Left lung (tissue), 10 donors: ENCODE data around the gene SSR3. TPM values are rescaled to one million over a fixed set of nuclear protein-coding genes. Genes with fewer than 3 reads are reported as not detected.

Experiments used
- ATAC-seq: fragments of 200-7000 bp; cut with Tn5 transposase; one replicate; pipeline ENCODE4 v1.9.1; 2020; ENCODE audit warnings: moderate library complexity
- DNase-seq, 4 donors: peaks; one replicate each; pipeline ENCODE4 v3.0.0-alpha.2; 2013 to 2020
- H3K27ac ChIP-seq, 2 donors: fragments of 200-600 bp; sonication (generic) in 1 of 2; one replicate each; pipeline versions ENCODE4 v1.5.0 to v1.8.0; 2020 to 2021
- H3K27me3 ChIP-seq, 2 donors: fragments of 200-600 bp; sonication (generic) in 1 of 2; one replicate each; pipeline versions ENCODE4 v1.5.0 to v1.8.0; 2020 to 2021
- H3K36me3 ChIP-seq, 2 donors: fragments of 200-600 bp; sonication (generic) in 1 of 2; one replicate each; pipeline versions ENCODE4 v1.5.0 to v1.8.0; 2020 to 2021
- H3K4me1 ChIP-seq, 2 donors: fragments of 200-600 bp; one replicate each; pipeline ENCODE4 v1.8.0; 2021
- H3K4me3 ChIP-seq, 2 donors: fragments of 200-600 bp; sonication (generic) in 1 of 2; one replicate each; pipeline versions ENCODE4 v1.5.0 to v1.8.0; 2020 to 2021; ENCODE audit warnings: mild to moderate bottlenecking in 1 of 2
- H3K9me3 ChIP-seq, 2 donors: fragments of 200-600 bp; sonication (generic) in 1 of 2; one replicate each; pipeline versions ENCODE4 v1.5.0 to v1.8.0; 2020 to 2021
- CTCF ChIP-seq, 2 donors: fragments of 200-600 bp; sonication (generic) in 1 of 2; IDR thresholded peaks; one replicate each; pipeline versions ENCODE4 v1.5.0 to v1.8.0; 2021; ENCODE audit warnings: antibody characterized with exemption in 2 of 2
- intact Hi-C, 2 donors: fragments of 100-400 bp; cut with DNase I; formaldehyde crosslinking; loops; one replicate each; pipeline versions ENCODE4 v1.11.2 to v1.14.2; 2022
- polyA plus RNA-seq, 6 donors: library from polyadenylated mRNA; unstranded; fragments of 120-200 nt; gene quantifications; one replicate each; pipeline ENCODE4 v1.2.1, GENCODE V29; 2013; ENCODE audit not compliant: insufficient read length in 6 of 6
- total RNA-seq, 2 donors: library from RNA; stranded (reverse); fragmentation: NEBNext Ultra II Directional; extraction: Animal tissue kit (Norgen Biotek cat#: 25700); gene quantifications; one replicate each; pipeline ENCODE4 v1.2.1, GENCODE V29; 2021
- donor health status: DM: no; HTN: yes; CAD: no.
- donor health status: DM: no; HTN: no; CAD: no.

The SSR3 gene
- total and polyA plus RNA-seq, 8 donors = 94.3 to 336 (median 125) TPM

DNA sequence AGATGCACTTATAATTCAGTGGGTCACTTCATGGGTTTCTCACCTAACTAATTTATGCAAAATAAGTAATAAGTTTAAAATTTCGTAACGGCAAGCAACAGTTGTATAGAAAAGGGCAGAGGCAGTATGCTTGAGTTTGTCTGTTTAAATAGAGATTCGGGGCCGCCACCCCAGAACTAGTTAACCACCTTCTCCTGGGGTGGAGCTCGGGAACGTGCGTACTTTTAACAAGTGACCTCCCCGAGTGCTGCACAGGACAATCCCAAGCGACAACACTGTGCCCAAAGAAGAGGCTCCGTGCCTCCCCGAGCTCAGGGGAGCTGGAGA is 439 bp downstream of the SSR3 start:
- peak overlapping the region; percentile 84 to 90 for H3K27ac ChIP-seq
- H3K27me3 ChIP-seq = no peaks in the 10 kb centered on the region
- intact Hi-C loops = loop anchor here in 1 of 2 donors (10.0 kb wide), 2 partner anchors 120 to 530 kb away; partner anchors contain the start of gene TIPARP
- peaks cover 0 to 36% of the 10 kb centered on the region in 2 donors for H3K36me3 ChIP-seq
- peak overlapping the region; percentile 72 to 93 for H3K4me3 ChIP-seq
- H3K9me3 ChIP-seq = no peaks in the 10 kb centered on the region
- peaks cover 22 to 36% of the 10 kb centered on the region in 2 donors for H3K4me1 ChIP-seq
- no peak for TF ChIP-seq CTCF (IDR thresholded peaks at IDR 0.05)
- ATAC-seq (peak; percentile 51), DNase-seq (no peak)

- Histone ChIP-seq H3K27me3 (no peaks in the 10 kb centered on the region), H3K36me3 (peaks cover 0 to 42% of the 10 kb centered on the region in 2 donors), H3K4me3 (peak overlapping the region; percentile 72 to 93), H3K4me1 (peaks cover 22 to 36% of the 10 kb centered on the region in 2 donors), H3K9me3 (no peaks in the 10 kb centered on the region), H3K27ac (peak overlapping the region; percentile 84 to 90)
- TF ChIP-seq CTCF (IDR thresholded peaks at IDR 0.05) = no peak
- ATAC-seq = peak; percentile 10
- no peak for DNase-seq
- intact Hi-C loops = loop anchor here in 1 of 2 donors (10.0 kb wide), 2 partner anchors 121 to 531 kb away; partner anchors contain the start of gene TIPARP
These were observed 1.1 kb downstream of the SSR3 start for GRCh38 chr3:156553705-156554356.

GRCh38 chr3:156552973-156553372 is 1.9 kb downstream of the SSR3 start:
- no peak for ATAC-seq
- H3K36me3 ChIP-seq = peaks cover 0 to 51% of the 10 kb centered on the region in 2 donors
- no peak for DNase-seq
- H3K27ac ChIP-seq = no peak overlapping the region
- TF ChIP-seq CTCF (IDR thresholded peaks at IDR 0.05) = no peak
- H3K4me1 ChIP-seq = peaks cover 22 to 36% of the 10 kb centered on the region in 2 donors
- intact Hi-C loops = loop anchor here in 1 of 2 donors (10.0 kb wide), 2 partner anchors 122 to 532 kb away; partner anchors contain the start of gene TIPARP
- H3K4me3 ChIP-seq = peak overlapping the region in 1 of 2 donors; percentile 93
- H3K9me3 ChIP-seq = no peaks in the 10 kb centered on the region
- no peaks in the 10 kb centered on the region for H3K27me3 ChIP-seq

GRCh38 chr3:156551746-156552145 is 3.2 kb downstream of the SSR3 start:
- Histone ChIP-seq H3K27ac (no peak overlapping the region), H3K36me3 (peaks cover 0 to 63% of the 10 kb centered on the region in 2 donors), H3K4me1 (peaks cover 27 to 36% of the 10 kb centered on the region in 2 donors), H3K4me3 (no peak overlapping the region), H3K9me3 (no peaks in the 10 kb centered on the region), H3K27me3 (no peaks in the 10 kb centered on the region)
- DNase-seq (no peak), ATAC-seq (no peak)
- intact Hi-C loops = loop anchor here in 1 of 2 donors (10.0 kb wide), 2 partner anchors 123 to 533 kb away; partner anchors contain the start of gene TIPARP
- no peak for TF ChIP-seq CTCF (IDR thresholded peaks at IDR 0.05)

GRCh38 chr3:156551261-156551660 is 3.7 kb downstream of the SSR3 start:
- ATAC-seq (no peak), DNase-seq (no peak)
- intact Hi-C loops = loop anchor here in 1 of 2 donors (10.0 kb wide), 2 partner anchors 124 to 534 kb away; partner anchors contain the start of gene TIPARP
- peaks cover 27 to 36% of the 10 kb centered on the region in 2 donors for H3K4me1 ChIP-seq
- no peak for TF ChIP-seq CTCF (IDR thresholded peaks at IDR 0.05)
- H3K9me3 ChIP-seq = no peaks in the 10 kb centered on the region
- H3K27ac ChIP-seq = no peak overlapping the region
- H3K36me3 ChIP-seq = peaks cover 0 to 68% of the 10 kb centered on the region in 2 donors
- no peak overlapping the region for H3K4me3 ChIP-seq
- H3K27me3 ChIP-seq = no peaks in the 10 kb centered on the region
